A172 (cell line): ENCODE measurements around the gene HSPA4. TPM values are rescaled to one million over a fixed set of nuclear protein-coding genes. Genes with fewer than 3 reads are reported as not detected.

Experiments used
- DNase-seq: peaks from one replicate; pipeline ENCODE4 v3.0.0-alpha.2; 2015; ENCODE audit warnings: low spot score
- total RNA-seq: library from RNA; depleted of rRNA; stranded (reverse); fragments of >200 nt; shearing (Covaris generic); gene quantifications from 2 replicates; pipeline ENCODE4 v1.2.3, GENCODE V29; 2014; rRNA removed

The HSPA4 gene
- total RNA-seq, 1 experiment from 2014 or later, result 236 TPM

GRCh38 chr5:133155326-133155969, 103.6 kb downstream of the HSPA4 start:
- DNase-seq, result no peak

Other genes starting within 250 kb of the HSPA4 start
- not detected in 2 replicates for gene SOWAHA, start 238.7 kb upstream of the HSPA4 start, total RNA-seq
- 5.6 and 6.1 TPM in 2 replicates for gene SHROOM1, start 221.4 kb upstream of the HSPA4 start, total RNA-seq
- 0.36 and 2.4 TPM in 2 replicates for gene GDF9, start 185.5 kb upstream of the HSPA4 start, total RNA-seq
- 198 and 275 TPM in 2 replicates for gene UQCRQ, start 185.4 kb upstream of the HSPA4 start, total RNA-seq
- gene LEAP2, start 178.3 kb upstream of the HSPA4 start, total RNA-seq, result 0.38 and 1.9 TPM in 2 replicates
- 40.1 and 48.0 TPM in 2 replicates for gene AFF4, start 88.4 kb upstream of the HSPA4 start, total RNA-seq
- 35.3 and 43.4 TPM in 2 replicates for gene ZCCHC10, start 25.5 kb upstream of the HSPA4 start, total RNA-seq